GM19099 (cell line): Measurements from ENCODE around the gene NR4A2.

Source experiments
- POLR2A ChIP-seq: IDR thresholded peaks from 3 replicates; pipeline ENCODE4 v1.6.1; 2011; ENCODE audit warnings: low read depth; ENCODE audit not compliant: insufficient read length; ENCODE audit errors: extremely low read depth

NR4A2 gene

GRCh38 chr2:156311976-156312375, 20.5 kb downstream of the NR4A2 start:
- no peak for TF ChIP-seq POLR2A

GRCh38 chr2:156310773-156311172, 21.7 kb downstream of the NR4A2 start:
- no peak for TF ChIP-seq POLR2A

- TF ChIP-seq POLR2A: no peak
Measured at GRCh38 chr2:156309917-156310316, 22.6 kb downstream of the NR4A2 start.

GRCh38 chr2:156309167-156309566, 23.4 kb downstream of the NR4A2 start:
- no peak for TF ChIP-seq POLR2A

- no peak for TF ChIP-seq POLR2A
Measured at GRCh38 chr2:156306821-156307220, 25.7 kb downstream of the NR4A2 start.

- TF ChIP-seq POLR2A: no peak
Measured at GRCh38 chr2:156305121-156305520, 27.4 kb downstream of the NR4A2 start.

GRCh38 chr2:156300337-156300736, 32.2 kb downstream of the NR4A2 start:
- TF ChIP-seq POLR2A: no peak

- TF ChIP-seq POLR2A: no peak
Measured at GRCh38 chr2:156294945-156295580, 37.5 kb downstream of the NR4A2 start.

GRCh38 chr2:156279446-156280150, 52.9 kb downstream of the NR4A2 start:
- TF ChIP-seq POLR2A: no peak
